ENCODE measurements around the gene HOXD13.

- TF ChIP-seq CTCF (conservative IDR thresholded peaks at IDR 0.05; ENCODE audit: low read depth in 2 of 2), result no peak
- TF ChIP-seq EZH2phosphoT487 (IDR thresholded peaks at IDR 0.05; ENCODE audit: unreplicated experiment), result no peak
- TF ChIP-seq CREB1 (CRISPR knock-in tag; IDR thresholded peaks at IDR 0.05; ENCODE audit: low read depth), result no peak
- no peak for TF ChIP-seq REST (IDR thresholded peaks at IDR 0.05; ENCODE audit: unreplicated experiment)
- no peak for TF ChIP-seq ZNF462 (CRISPR knock-in tag; IDR thresholded peaks at IDR 0.05)
- peak; percentile 94 for TF ChIP-seq EZH2 (IDR thresholded peaks at IDR 0.05; ENCODE audit: low read depth, unreplicated experiment)
- no peak for TF ChIP-seq JUNB (IDR thresholded peaks at IDR 0.05; ENCODE audit: unreplicated experiment)
- no peak for TF ChIP-seq POLR2AphosphoS5 (IDR thresholded peaks at IDR 0.05; ENCODE audit: low read depth)
- no peak for TF ChIP-seq ZNF331 (CRISPR knock-in tag; IDR thresholded peaks at IDR 0.05; ENCODE audit: low read depth)
- TF ChIP-seq STAT1 (IDR thresholded peaks at IDR 0.05; ENCODE audit: unreplicated experiment), result no peak
- TF ChIP-seq NANOG (IDR thresholded peaks at IDR 0.05; ENCODE audit: borderline replicate concordance), result no peak
These were observed 11.1 kb upstream of the HOXD13 start for GRCh38 chr2:176081376-176081836.
